ENCODE results near the gene REEP3.

- no peak for TF ChIP-seq POLR2A (IDR thresholded peaks at IDR 0.05)
- TF ChIP-seq, protein P1, sequence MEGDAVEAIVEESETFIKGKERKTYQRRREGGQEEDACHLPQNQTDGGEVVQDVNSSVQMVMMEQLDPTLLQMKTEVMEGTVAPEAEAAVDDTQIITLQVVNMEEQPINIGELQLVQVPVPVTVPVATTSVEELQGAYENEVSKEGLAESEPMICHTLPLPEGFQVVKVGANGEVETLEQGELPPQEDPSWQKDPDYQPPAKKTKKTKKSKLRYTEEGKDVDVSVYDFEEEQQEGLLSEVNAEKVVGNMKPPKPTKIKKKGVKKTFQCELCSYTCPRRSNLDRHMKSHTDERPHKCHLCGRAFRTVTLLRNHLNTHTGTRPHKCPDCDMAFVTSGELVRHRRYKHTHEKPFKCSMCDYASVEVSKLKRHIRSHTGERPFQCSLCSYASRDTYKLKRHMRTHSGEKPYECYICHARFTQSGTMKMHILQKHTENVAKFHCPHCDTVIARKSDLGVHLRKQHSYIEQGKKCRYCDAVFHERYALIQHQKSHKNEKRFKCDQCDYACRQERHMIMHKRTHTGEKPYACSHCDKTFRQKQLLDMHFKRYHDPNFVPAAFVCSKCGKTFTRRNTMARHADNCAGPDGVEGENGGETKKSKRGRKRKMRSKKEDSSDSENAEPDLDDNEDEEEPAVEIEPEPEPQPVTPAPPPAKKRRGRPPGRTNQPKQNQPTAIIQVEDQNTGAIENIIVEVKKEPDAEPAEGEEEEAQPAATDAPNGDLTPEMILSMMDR (IDR thresholded peaks at IDR 0.05), result no peak
These were observed 106.2 kb downstream of the REEP3 start for GRCh38 chr10:63627396-63627795.

Measured in body of pancreas (tissue), 4 donors.